Measurements from ENCODE around the gene TBRG4.

Gene TBRG4

GRCh38 chr7:45060295-45060694 lies 51.2 kb downstream of the TBRG4 start:
- Histone ChIP-seq H3K27me3 (ENCODE audit: insufficient read depth, low read length, poor library complexity, severe bottlenecking) (no peaks in the 10 kb centered on the region), H3K79me2 (ENCODE audit: insufficient read depth, low read length) (peaks cover 98% of the 10 kb centered on the region), H3K4me3 (ENCODE audit: low read length, poor library complexity, severe bottlenecking) (no peak overlapping the region), H3K4me1 (ENCODE audit: insufficient read depth, low read length, poor library complexity, severe bottlenecking) (no peaks in the 10 kb centered on the region), H2AFZ (ENCODE audit: low read length) (no peak overlapping the region), H3K9me2 (replicated peaks; ENCODE audit: low read depth, low read length) (no peaks in the 10 kb centered on the region), H3K36me3 (ENCODE audit: insufficient read depth, low read length) (peaks cover 71% of the 10 kb centered on the region), H3K4me2 (ENCODE audit: low read depth, low read length, poor library complexity, severe bottlenecking) (no peak overlapping the region), H4K20me1 (ENCODE audit: insufficient read depth, low read length, poor library complexity, severe bottlenecking) (peaks cover 92% of the 10 kb centered on the region), H3K9me3 (ENCODE audit: insufficient read depth, low read depth, low read length) (no peaks in the 10 kb centered on the region), H3F3A (ENCODE audit: low read depth) (no peaks in the 10 kb centered on the region), H3K9ac (ENCODE audit: low read depth, low read length, poor library complexity, severe bottlenecking) (no peak overlapping the region)
- no peak for TF ChIP-seq CTCF (conservative IDR thresholded peaks at IDR 0.05; ENCODE audit: low read length)

- H3K4me2 ChIP-seq (ENCODE audit: low read depth, low read length, poor library complexity, severe bottlenecking) = no peak overlapping the region
- peaks cover 93% of the 10 kb centered on the region for H4K20me1 ChIP-seq (ENCODE audit: insufficient read depth, low read length, poor library complexity, severe bottlenecking)
- H3K79me2 ChIP-seq (ENCODE audit: insufficient read depth, low read length) = peaks cover 99% of the 10 kb centered on the region
- TF ChIP-seq CTCF (conservative IDR thresholded peaks at IDR 0.05; ENCODE audit: low read length) (no peak), EZH2phosphoT487 (IDR thresholded peaks at IDR 0.05; ENCODE audit: borderline replicate concordance) (no peak)
- H3K9me2 ChIP-seq (replicated peaks; ENCODE audit: low read depth, low read length) = no peaks in the 10 kb centered on the region
- no peak overlapping the region for H2AFZ ChIP-seq (ENCODE audit: low read length)
- H3K4me1 ChIP-seq (ENCODE audit: insufficient read depth, low read length, poor library complexity, severe bottlenecking) = no peaks in the 10 kb centered on the region
- H3K4me3 ChIP-seq (ENCODE audit: low read length, poor library complexity, severe bottlenecking) = no peak overlapping the region
- no peak overlapping the region for H3K9ac ChIP-seq (ENCODE audit: low read depth, low read length, poor library complexity, severe bottlenecking)
- H3F3A ChIP-seq (ENCODE audit: low read depth) = no peaks in the 10 kb centered on the region
- no peaks in the 10 kb centered on the region for H3K9me3 ChIP-seq (ENCODE audit: insufficient read depth, low read depth, low read length)
- peaks cover 66% of the 10 kb centered on the region for H3K36me3 ChIP-seq (ENCODE audit: insufficient read depth, low read length)
- H3K27me3 ChIP-seq (ENCODE audit: insufficient read depth, low read length, poor library complexity, severe bottlenecking) = no peaks in the 10 kb centered on the region
These were observed 53.6 kb downstream of the TBRG4 start for GRCh38 chr7:45057878-45058277.

- peaks cover 88% of the 10 kb centered on the region for H4K20me1 ChIP-seq (ENCODE audit: insufficient read depth, low read length, poor library complexity, severe bottlenecking)
- no peak for TF ChIP-seq EZH2phosphoT487 (IDR thresholded peaks at IDR 0.05; ENCODE audit: borderline replicate concordance)
These were observed 55.8 kb downstream of the TBRG4 start for GRCh38 chr7:45055594-45056219.

GRCh38 chr7:45055016-45055415 lies 56.5 kb downstream of the TBRG4 start:
- no peak for TF ChIP-seq EZH2phosphoT487 (IDR thresholded peaks at IDR 0.05; ENCODE audit: borderline replicate concordance)
- TF ChIP-seq CTCF (conservative IDR thresholded peaks at IDR 0.05; ENCODE audit: low read length) = no peak
- no peaks in the 10 kb centered on the region for H3K9me2 ChIP-seq (replicated peaks; ENCODE audit: low read depth, low read length)
- no peaks in the 10 kb centered on the region for H3K4me1 ChIP-seq (ENCODE audit: insufficient read depth, low read length, poor library complexity, severe bottlenecking)
- H3K4me3 ChIP-seq (ENCODE audit: low read length, poor library complexity, severe bottlenecking) = no peak overlapping the region
- H3K9me3 ChIP-seq (ENCODE audit: insufficient read depth, low read depth, low read length) = no peaks in the 10 kb centered on the region
- peaks cover 88% of the 10 kb centered on the region for H4K20me1 ChIP-seq (ENCODE audit: insufficient read depth, low read length, poor library complexity, severe bottlenecking)
- H3K79me2 ChIP-seq (ENCODE audit: insufficient read depth, low read length) = peaks cover 95% of the 10 kb centered on the region
- no peak overlapping the region for H3K9ac ChIP-seq (ENCODE audit: low read depth, low read length, poor library complexity, severe bottlenecking)
- H3F3A ChIP-seq (ENCODE audit: low read depth) = no peaks in the 10 kb centered on the region
- no peaks in the 10 kb centered on the region for H3K27me3 ChIP-seq (ENCODE audit: insufficient read depth, low read length, poor library complexity, severe bottlenecking)
- no peak overlapping the region for H2AFZ ChIP-seq (ENCODE audit: low read length)
- H3K4me2 ChIP-seq (ENCODE audit: low read depth, low read length, poor library complexity, severe bottlenecking) = no peak overlapping the region
- H3K36me3 ChIP-seq (ENCODE audit: insufficient read depth, low read length) = peaks cover 61% of the 10 kb centered on the region

More at GRCh38 chr7:45055594-45056219, 55.8 kb downstream of the TBRG4 start:
- Histone ChIP-seq H3F3A (ENCODE audit: low read depth) (no peaks in the 10 kb centered on the region), H2AFZ (ENCODE audit: low read length) (no peak overlapping the region), H3K4me2 (ENCODE audit: low read depth, low read length, poor library complexity, severe bottlenecking) (no peak overlapping the region), H3K9me3 (ENCODE audit: insufficient read depth, low read depth, low read length) (no peaks in the 10 kb centered on the region), H3K9me2 (replicated peaks; ENCODE audit: low read depth, low read length) (no peaks in the 10 kb centered on the region), H3K27me3 (ENCODE audit: insufficient read depth, low read length, poor library complexity, severe bottlenecking) (no peaks in the 10 kb centered on the region), H3K79me2 (ENCODE audit: insufficient read depth, low read length) (peaks cover 95% of the 10 kb centered on the region), H3K4me1 (ENCODE audit: insufficient read depth, low read length, poor library complexity, severe bottlenecking) (no peaks in the 10 kb centered on the region), H3K36me3 (ENCODE audit: insufficient read depth, low read length) (peaks cover 62% of the 10 kb centered on the region), H3K9ac (ENCODE audit: low read depth, low read length, poor library complexity, severe bottlenecking) (no peak overlapping the region), H3K4me3 (ENCODE audit: low read length, poor library complexity, severe bottlenecking) (no peak overlapping the region)

All from Loucy (cell line).